K562 (cell line): ENCODE results near the gene DOCK1. TPM values are rescaled to one million over a fixed set of nuclear protein-coding genes. Genes with fewer than 3 reads are reported as not detected.

Experiments used
- ASH1L ChIP-seq: fragments of 450-650 bp; IDR thresholded peaks from 2 replicates; pipeline ENCODE4 v1.6.1; 2018; ENCODE audit warnings: borderline replicate concordance, mild to moderate bottlenecking, low read depth; ENCODE audit not compliant: partially characterized antibody
- HINFP ChIP-seq: fragments of 450-650 bp; conservative IDR thresholded peaks from 2 replicates; pipeline ENCODE4 v1.6.1; 2016; ENCODE audit warnings: missing genetic modification characterization, low read depth, mild to moderate bottlenecking, control low read depth, missing compliant biosample characterization
- HMBOX1 ChIP-seq: sonication (generic); IDR thresholded peaks from 2 replicates; pipeline ENCODE4 v1.6.1; 2016
- RBM22 ChIP-seq: fragments of 200-400 bp; formaldehyde crosslinking; IDR thresholded peaks from 2 replicates; pipeline ENCODE4 v1.6.1; 2018; ENCODE audit warnings: low read length, low read depth; ENCODE audit not compliant: poor library complexity, severe bottlenecking
- polyA plus RNA-seq, 8 experiments: library from polyadenylated mRNA; depleted of rRNA in 4 of 8; stranded (reverse) in 5 of 8; unstranded in 3 of 8; fragments of >200 nt; fragmentation: Nextera tagmentation in 2 of 8; fragmentation: Illumina TruSeq in 1 of 8; extraction: Ambion mirVana in 2 of 8; extraction: Trizol in 1 of 8; gene quantifications; 2 replicates each; pipeline versions ENCODE4 v1.2.1 to v1.2.3, GENCODE V29; 2011 to 2014; ENCODE audit warnings: inconsistent platforms in 1 of 8, missing spikeins in 1 of 8
- total RNA-seq, 7 experiments: library from RNA; depleted of rRNA in 6 of 7; stranded (reverse); fragments of >200 nt in 6 of 7; fragmentation: Illumina TruSeq in 2 of 7; extraction: Trizol in 2 of 7; gene quantifications; 2 replicates each; pipeline versions ENCODE4 v1.2.1 to v1.2.3, GENCODE V29; 2011 to 2021; ENCODE audit warnings: low replicate concordance in 1 of 7
- TF ChIP-seq, protein P1 (sequence below): fragments of 250-450 bp; sonication (Bioruptor Pico); IDR thresholded peaks from 2 replicates; pipeline ENCODE4 v1.5.0; 2021; ENCODE audit warnings: mild to moderate bottlenecking, moderate library complexity
- TF ChIP-seq, protein P2 (sequence below): fragments of 450-650 bp; formaldehyde crosslinking; IDR thresholded peaks from 2 replicates; pipeline ENCODE4 v1.4.0; 2022; ENCODE audit warnings: mild to moderate bottlenecking, moderate library complexity

Gene DOCK1
- total and polyA plus RNA-seq, 9 of the 15 experiments (the other 6 are each of a cell fraction or from before 2014, with no cell fraction given), result 0.31 TPM; not detected in 8

DNA sequence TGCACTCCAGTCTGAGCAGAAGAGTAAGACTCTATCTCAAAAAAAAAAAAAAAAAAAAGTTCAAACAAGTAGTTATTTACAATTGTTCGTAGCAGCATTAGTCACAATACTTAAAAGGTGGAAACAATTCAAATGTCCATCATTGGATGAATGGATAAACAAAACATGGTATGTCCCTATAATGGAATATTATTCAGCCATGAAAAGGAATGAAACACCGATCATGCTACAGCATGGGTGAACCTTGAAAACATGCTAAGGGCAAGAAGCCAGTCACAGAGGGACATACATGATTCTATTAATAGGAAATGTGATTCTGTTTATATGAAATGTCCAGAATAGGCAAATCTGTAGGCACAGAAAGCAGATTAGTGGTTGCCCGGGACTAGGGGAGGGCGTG is 15.9 kb downstream of the DOCK1 start (continued):
- TF ChIP-seq HINFP (no peak), HMBOX1 (no peak), RBM22 (no peak), ASH1L (no peak)
- TF ChIP-seq, protein P1, sequence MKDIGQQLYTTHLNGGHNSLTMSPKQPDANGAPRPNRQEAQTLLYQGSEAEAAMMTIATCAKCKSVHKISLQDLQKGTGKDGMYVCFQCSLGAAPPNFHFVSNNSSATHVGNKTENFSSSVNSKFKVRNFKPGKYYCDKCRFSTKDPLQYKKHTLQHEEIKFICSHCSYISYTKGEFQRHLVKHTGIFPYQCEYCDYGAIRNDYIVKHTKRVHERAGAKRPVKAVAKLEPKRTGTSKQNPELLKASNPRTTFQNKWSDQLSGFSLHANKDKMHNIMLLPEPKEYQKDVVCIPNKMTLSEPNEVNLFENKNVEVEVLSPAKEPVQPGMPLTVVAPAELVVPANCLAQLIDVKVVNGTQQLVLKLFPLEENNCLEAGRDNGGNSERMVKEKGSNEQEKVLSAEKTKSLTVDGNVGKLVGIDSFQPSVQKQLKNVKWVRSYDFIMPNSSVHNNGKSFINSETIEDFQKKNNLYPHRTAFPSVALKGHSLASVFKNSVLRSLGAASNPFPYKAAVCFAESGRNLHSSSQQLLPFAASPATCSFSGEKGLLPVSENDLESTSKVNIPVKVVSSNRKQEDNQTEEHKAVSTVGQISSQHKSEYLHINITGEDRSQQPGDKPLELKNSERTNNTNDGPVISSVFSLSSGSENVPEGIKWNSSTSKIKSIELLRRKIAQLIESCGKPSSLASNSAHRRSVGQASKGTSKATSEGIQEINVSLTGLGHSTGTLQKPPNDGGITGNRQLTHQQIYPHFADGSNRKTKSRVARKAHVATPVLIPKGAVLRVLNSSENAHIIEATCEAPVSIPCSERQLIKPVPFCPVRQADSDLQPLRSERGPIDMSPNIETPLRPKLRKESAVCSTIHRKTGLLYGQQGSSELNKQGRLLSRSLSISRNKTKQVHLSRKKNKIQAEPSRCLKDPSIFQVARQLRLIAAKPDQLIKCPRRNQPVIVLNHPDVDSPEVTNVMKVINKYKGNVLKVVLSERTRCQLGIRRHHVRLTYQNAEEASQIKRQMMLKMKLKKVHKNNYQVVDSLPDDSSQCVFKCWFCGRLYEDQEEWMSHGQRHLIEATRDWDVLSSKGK (CRISPR knock-in tag), result no peak
- TF ChIP-seq, protein P2, sequence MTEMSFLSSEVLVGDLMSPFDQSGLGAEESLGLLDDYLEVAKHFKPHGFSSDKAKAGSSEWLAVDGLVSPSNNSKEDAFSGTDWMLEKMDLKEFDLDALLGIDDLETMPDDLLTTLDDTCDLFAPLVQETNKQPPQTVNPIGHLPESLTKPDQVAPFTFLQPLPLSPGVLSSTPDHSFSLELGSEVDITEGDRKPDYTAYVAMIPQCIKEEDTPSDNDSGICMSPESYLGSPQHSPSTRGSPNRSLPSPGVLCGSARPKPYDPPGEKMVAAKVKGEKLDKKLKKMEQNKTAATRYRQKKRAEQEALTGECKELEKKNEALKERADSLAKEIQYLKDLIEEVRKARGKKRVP (CRISPR knock-in tag), result no peak
